Measurements from ENCODE around the gene RHEB. TPM values are rescaled to one million over a fixed set of nuclear protein-coding genes. Genes with fewer than 3 reads are reported as not detected.

Gene RHEB
- total RNA-seq, 1 experiment from 2014 or later, result 114 TPM

GRCh38 chr7:151558575-151558974 is 38.9 kb upstream of the RHEB start:
- no peak overlapping the region for H2BK20ac ChIP-seq (ENCODE audit: low read depth, low read length, poor library complexity, severe bottlenecking)
- H2BK12ac ChIP-seq (ENCODE audit: insufficient read length, low read depth, low read length), result no peak overlapping the region
- no peaks in the 10 kb centered on the region for H3K9me3 ChIP-seq (ENCODE audit: control insufficient read depth, low read depth, low read length)
- Mint-ChIP-seq H3K9me3 (no peaks in the 10 kb centered on the region), H3K27ac (no peak overlapping the region), H3K27me3 (ENCODE audit: low read depth) (no peaks in the 10 kb centered on the region), H3K4me1 (peaks cover 4 to 7% of the 10 kb centered on the region in 2 experiments), H3K4me3 (no peak overlapping the region), H3K36me3 (ENCODE audit: insufficient read depth in 1 of 3, low read depth in 3 of 3) (peaks cover 0 to 2% (median 0%) of the 10 kb centered on the region in 3 experiments; a peak in 2 of 7 replicates)
- H4K8ac ChIP-seq (replicated peaks; ENCODE audit: insufficient read length, low read depth, low read length), result no peak overlapping the region
- H3K79me2 ChIP-seq (ENCODE audit: insufficient read depth, low read length), result no peaks in the 10 kb centered on the region
- no peak overlapping the region for H2BK120ac ChIP-seq (ENCODE audit: low read depth, low read length, poor library complexity, severe bottlenecking)
- H3K4me1 ChIP-seq (ENCODE audit: insufficient read depth, low read length), result no peaks in the 10 kb centered on the region
- no peaks in the 10 kb centered on the region for H4K20me1 ChIP-seq (ENCODE audit: control insufficient read depth, insufficient read depth, insufficient read length)
- H3K14ac ChIP-seq (ENCODE audit: insufficient read depth, low read length), result no peak overlapping the region
- no peak overlapping the region for H4K5ac ChIP-seq (ENCODE audit: insufficient read length, low read depth, low read length)
- no peak overlapping the region for H3K23ac ChIP-seq (ENCODE audit: insufficient read length, low read depth, low read length)
- no peak overlapping the region for H3K9ac ChIP-seq (ENCODE audit: extremely low read depth, insufficient read length, low read length)
- no peak overlapping the region for H3K27ac ChIP-seq (ENCODE audit: insufficient read length, low read depth, low read length)
- no peak overlapping the region for H4K91ac ChIP-seq (ENCODE audit: insufficient read length, low read depth, low read length)
- TF ChIP-seq CTCF (conservative IDR thresholded peaks at IDR 0.05), result no peak
- H3K18ac ChIP-seq (ENCODE audit: insufficient read length, low read depth, low read length), result no peak overlapping the region
- H3T11ph ChIP-seq (ENCODE audit: low read length), result no peak overlapping the region
- no peak overlapping the region for H2AFZ ChIP-seq (ENCODE audit: low read length)
- no peaks in the 10 kb centered on the region for H3K23me2 ChIP-seq (ENCODE audit: insufficient read length, low read depth, low read length, poor library complexity, severe bottlenecking)
- WGBS (ENCODE audit: extremely low coverage, insufficient read length, low lambda C conversion rate), result no CpG with 5 or more reads among the region's 6 CpGs
- H3K4ac ChIP-seq (ENCODE audit: low read depth, low read length), result no peak overlapping the region
- no peak overlapping the region for H2AK5ac ChIP-seq (ENCODE audit: insufficient read length, low read length)
- no peaks in the 10 kb centered on the region for H3K79me1 ChIP-seq (ENCODE audit: insufficient read depth, low read depth, low read length, poor library complexity, severe bottlenecking)
- no peak for DNase-seq
- H3K56ac ChIP-seq (ENCODE audit: insufficient read length, low read depth, low read length), result no peak overlapping the region
- no peaks in the 10 kb centered on the region for H3K27me3 ChIP-seq (ENCODE audit: insufficient read depth, low read length)
- H2BK15ac ChIP-seq (ENCODE audit: low read depth, low read length), result no peak overlapping the region
- H2BK5ac ChIP-seq (ENCODE audit: insufficient read length, low read length), result no peak overlapping the region
- H3K4me2 ChIP-seq (ENCODE audit: insufficient read depth, insufficient read length, low read length), result no peak overlapping the region

Measured in H9 (cell line).